Iris pigment epithelial cell (primary cell): Measurements from ENCODE around the gene PAX5.

Source experiments
- DNase-seq: peaks from one replicate; pipeline ENCODE4 v3.0.0-alpha.2; 2011; ENCODE audit warnings: low read depth

Gene PAX5

GRCh38 chr9:36961561-36962325, 72.3 kb downstream of the PAX5 start:
- no peak for DNase-seq

DNA sequence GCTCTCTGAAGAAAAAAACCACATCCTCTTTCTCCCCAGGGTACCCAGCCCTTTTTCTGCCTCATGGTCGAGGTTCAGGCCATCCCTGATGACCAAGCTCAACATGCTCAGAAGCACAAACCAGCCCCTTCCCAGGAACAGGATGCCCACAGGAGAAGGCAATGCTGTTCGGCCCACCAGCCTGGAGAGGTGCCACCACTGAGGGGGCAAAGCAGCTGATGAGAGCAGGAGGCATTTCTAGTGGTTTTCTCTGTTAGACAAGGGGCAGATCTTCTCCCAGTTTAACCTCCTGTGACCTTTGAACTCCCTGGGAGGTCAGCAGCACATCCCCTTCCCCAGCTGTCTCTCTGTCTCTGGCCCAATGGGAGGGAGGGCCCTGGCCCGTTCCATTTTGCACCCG, 73.0 kb downstream of the PAX5 start:
- DNase-seq = no peak

DNA sequence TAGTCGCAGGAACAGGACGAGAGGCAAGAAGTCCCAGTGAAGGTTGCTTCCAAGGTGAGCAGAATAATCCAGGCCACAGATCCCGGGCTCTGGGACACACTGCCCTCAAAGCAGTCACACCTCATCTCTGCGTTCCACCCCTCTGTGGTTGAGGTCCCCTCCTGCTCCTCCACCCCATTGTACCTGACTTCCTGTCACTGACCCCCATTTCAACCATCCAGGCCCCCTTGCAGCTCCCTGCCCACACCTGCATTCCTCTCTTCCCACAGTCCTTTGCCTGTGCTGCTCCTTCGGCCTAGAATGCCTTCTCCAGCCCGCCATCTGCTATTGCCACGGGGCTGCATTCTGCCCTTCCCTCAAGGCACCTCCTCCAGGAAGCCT, 73.5 kb downstream of the PAX5 start:
- no peak for DNase-seq

DNA sequence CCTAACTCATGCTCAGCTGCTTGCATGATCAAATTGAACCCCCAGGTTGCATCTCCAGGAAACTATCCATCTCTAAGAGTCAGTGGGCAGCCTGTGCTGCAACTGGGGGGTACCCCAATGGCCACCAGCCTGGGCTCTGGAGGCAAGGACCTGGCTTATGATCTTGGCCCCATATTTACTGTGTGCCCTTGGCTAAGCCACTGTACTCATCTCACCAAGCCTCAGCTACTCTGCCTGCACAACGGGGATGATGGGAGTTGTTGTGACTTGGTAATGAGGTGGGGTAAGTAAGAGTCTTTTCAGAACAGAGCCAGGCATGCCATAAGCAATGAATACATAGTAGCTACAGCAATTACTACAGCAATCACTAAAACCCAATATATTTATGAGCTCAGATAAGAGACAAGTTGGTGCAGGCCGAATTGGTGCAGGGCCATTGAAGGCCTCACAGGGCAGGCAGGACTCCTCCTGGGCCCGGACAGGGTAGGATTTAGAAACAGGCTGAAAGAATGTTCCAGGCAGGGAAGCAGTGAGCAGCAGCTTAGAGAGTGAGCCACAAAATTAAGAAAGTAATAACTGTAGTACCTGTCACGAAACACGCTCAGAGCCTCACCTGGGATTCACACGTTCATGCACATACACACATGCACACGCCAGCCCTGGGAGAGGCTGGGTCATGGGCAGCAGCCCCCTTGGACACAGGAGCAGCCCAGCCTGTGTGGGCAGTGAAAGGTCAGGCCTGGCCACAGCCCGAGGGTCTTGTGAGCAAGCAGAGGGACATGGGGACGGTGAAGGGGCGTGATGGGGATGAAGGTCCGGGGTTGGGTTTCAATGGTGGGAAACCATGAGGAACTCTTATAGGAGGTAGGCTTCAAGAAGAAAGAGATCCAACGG, 74.1 kb downstream of the PAX5 start:
- no peak for DNase-seq

- no peak for DNase-seq
These were observed 77.2 kb downstream of the PAX5 start for GRCh38 chr9:36956908-36957307.

- DNase-seq = no peak
These were observed 83.7 kb downstream of the PAX5 start for GRCh38 chr9:36950389-36950788.

DNA sequence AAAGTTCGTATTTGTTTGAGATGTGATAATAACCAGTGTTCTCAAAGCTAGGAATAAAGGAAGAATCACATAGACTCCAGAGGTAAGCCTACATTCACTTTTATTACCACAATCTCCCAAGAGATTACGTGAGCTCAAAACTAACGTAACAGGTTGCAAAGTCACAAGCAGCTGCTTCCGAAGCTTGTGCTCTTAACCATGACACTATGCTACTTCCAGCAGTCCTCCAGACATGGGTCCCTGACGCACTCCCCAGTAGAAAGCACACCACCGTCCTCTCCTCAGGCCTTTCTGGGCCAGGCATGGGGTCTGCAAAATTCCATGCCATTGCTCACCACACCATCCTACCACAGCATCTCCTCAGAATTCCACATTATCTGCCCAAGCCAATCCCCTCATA, 84.6 kb downstream of the PAX5 start:
- DNase-seq = no peak

- no peak for DNase-seq
These were observed 86.0 kb downstream of the PAX5 start for GRCh38 chr9:36948051-36948450.

DNA sequence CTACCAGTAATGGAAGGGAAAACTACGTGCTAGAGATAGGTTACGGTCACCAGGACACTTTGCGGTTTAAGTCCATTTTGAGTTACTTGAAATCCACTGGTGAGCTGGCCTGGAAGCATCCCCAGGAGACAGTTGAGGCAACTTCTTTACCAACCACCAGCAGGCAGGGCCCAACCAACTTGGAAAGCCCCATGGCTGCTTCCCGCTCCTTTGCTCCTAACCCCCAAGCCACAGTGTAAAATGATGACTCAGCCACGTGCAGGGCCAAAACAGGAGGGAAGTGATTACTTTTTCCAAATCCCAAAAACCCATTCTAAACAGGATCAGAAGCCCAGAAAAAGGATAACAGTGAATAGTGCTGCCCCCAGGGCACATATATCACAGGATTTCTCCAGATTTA, 87.4 kb downstream of the PAX5 start:
- DNase-seq = peak; percentile 18

DNA sequence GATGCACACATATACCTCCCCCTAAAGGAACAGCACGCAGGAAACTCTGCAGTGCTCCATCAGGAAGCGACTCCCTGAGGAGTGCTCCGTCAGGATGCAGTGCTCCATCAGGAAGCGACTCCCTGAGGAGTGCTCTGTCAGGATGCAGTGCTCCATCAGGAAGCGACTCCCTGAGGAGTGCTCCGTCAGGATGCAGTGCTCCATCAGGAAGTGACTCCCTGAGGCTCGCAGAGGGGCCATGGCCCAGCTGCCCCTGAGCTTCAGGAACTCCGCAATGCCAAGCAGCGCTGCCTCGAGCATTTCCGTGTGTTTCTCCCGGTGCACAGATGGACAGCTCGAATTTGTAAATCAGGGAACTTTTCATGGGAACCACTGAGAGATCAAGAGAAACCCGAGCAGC, 88.1 kb downstream of the PAX5 start:
- DNase-seq = no peak

GRCh38 chr9:36942891-36943290, 91.2 kb downstream of the PAX5 start:
- no peak for DNase-seq

GRCh38 chr9:36941441-36941840, 92.6 kb downstream of the PAX5 start:
- no peak for DNase-seq

DNA sequence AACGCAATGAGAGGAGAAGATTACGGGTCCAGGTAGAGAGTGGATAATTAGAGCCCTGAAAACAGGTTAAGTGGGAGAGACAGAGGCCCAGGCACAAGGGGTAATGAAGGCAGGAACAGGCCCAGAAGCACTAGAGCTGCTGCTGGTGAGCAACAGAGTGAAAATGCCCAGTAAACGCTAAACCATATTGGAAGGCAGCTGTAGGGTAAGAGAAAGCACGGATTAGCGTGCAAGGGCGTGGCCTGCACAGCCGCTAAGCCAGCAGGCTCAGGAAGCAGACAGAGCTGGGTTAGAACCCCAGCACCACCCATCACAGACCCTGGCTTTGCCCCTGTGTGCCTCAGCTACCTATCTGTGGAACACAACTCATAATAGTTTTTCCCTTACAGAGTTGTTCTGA, 93.2 kb downstream of the PAX5 start:
- no peak for DNase-seq

DNA sequence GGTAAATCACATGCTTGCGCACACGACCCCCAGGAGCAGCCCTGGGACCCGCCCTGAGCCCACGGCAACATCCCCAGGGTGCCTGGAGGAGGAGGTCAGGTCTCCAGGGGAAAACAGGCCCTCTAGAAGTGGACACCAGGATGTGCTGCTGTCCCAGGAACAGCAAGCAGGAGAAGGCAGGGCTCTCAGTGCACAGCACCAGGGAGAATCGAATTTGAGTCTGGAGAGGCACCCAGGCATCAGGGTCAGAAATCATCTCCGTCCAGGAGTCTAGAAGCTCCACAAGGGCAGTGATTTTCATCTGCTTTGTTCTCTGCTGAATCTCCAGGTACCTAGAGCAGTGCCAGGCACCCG, 93.6 kb downstream of the PAX5 start:
- DNase-seq = no peak

GRCh38 chr9:36939655-36940499, 94.2 kb downstream of the PAX5 start:
- no peak for DNase-seq

DNA sequence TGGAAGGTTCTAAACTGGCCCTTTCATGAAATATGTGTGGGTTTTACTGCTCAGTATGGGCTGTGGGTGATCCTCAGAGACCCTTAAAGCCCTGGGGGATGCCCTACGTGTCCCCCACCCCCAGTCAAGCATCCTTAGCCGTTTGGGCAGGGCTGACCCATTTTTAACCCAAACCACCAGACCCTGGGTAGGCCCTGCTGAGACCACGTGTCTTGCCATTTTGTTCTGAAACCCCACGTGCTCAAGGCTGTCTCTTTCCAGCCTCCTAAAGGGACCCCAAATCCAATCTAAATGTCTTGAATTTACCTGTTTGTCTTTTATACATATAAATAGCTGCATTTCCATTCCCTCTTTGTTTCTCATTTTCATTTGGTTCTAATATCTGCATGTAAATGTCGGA, 94.9 kb downstream of the PAX5 start:
- DNase-seq = no peak

GRCh38 chr9:36938617-36939016, 95.5 kb downstream of the PAX5 start:
- no peak for DNase-seq

- no peak for DNase-seq
These were observed 96.1 kb downstream of the PAX5 start for GRCh38 chr9:36937951-36938350.

GRCh38 chr9:36937346-36937745, 96.7 kb downstream of the PAX5 start:
- no peak for DNase-seq

DNA sequence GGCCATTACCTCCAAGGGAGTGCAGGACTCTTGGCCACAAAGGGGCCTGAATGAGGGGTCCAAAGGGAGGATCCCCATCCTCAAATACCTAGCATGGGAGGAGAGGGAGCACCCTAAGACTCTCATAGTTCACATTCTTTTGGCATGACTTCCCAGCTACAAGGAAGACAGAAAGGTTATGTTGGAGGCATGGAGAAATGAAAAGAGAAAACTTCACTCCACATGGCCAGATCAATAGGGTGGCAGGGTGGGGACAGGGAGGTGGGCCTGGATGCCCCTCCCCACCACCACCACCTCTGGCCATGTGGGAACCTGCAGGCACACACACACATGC, 97.6 kb downstream of the PAX5 start:
- no peak for DNase-seq

DNA sequence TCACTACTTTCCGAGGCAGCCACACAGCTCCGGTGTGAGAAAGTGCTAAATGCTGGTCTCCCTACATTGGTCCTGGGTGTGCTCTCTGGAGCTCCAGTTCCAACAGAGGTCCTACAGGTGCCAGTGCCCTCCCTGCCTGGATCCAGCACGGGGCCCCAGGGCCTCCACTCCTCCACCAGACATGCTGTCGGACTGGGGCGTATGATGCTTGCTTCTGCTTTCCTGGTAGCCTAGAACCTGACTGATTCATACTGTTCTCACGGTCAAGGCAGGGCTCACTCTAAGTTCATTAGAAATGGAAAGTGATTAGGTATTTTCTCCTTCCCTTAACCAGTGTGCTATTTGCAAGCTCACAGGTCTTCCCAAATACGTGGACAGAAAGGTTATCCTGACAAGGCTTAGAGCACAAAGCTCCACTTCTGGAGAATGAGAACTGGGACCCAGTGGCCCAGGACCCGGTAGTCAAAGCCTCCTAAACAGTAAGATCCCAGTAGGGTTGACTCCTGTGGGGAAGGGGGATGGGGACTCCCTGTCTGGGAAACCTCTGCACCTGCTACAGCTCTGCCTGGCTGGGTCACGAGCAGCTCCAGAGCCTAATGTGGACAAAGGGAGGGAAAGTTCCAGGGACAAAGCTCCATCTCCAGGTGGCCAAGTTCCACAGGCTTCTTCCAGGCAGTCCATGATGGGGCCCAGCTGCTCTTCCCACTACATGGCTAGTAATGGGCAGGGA, 98.1 kb downstream of the PAX5 start:
- DNase-seq = no peak

- no peak for DNase-seq
These were observed 98.7 kb downstream of the PAX5 start for GRCh38 chr9:36935332-36935731.
